H9 (cell line): ENCODE results near the gene SKAP1. TPM values are rescaled to one million over a fixed set of nuclear protein-coding genes. Genes with fewer than 3 reads are reported as not detected.

Source experiments
- DNase-seq: peaks from one replicate; pipeline ENCODE4 v3.0.0-alpha.2; 2017
- H2AFZ ChIP-seq: one replicate; pipeline ENCODE4 v1.6.1; 2013; ENCODE audit warnings: mild to moderate bottlenecking, low read length, control low read depth, moderate library complexity
- H2AK5ac ChIP-seq: 2 replicates; pipeline ENCODE4 v1.6.1; 2013; ENCODE audit warnings: low read length, control low read depth, mixed read lengths; ENCODE audit not compliant: insufficient read length
- H2BK120ac ChIP-seq: one replicate; pipeline ENCODE4 v1.6.1; 2013; ENCODE audit warnings: low read depth, mild to moderate bottlenecking, low read length, control low read depth, inconsistent platforms; ENCODE audit not compliant: poor library complexity, severe bottlenecking
- H2BK12ac ChIP-seq: 2 replicates; pipeline ENCODE4 v1.6.1; 2013; ENCODE audit warnings: low read length, control low read depth, mixed read lengths, low read depth; ENCODE audit not compliant: insufficient read length
- H2BK15ac ChIP-seq: 2 replicates; pipeline ENCODE4 v1.6.1; 2013; ENCODE audit warnings: low read depth, low read length, control low read depth
- H2BK20ac ChIP-seq: one replicate; pipeline ENCODE4 v1.6.1; 2013; ENCODE audit warnings: low read depth, mild to moderate bottlenecking, low read length, control low read depth, inconsistent platforms; ENCODE audit not compliant: poor library complexity, severe bottlenecking
- H2BK5ac ChIP-seq: 2 replicates; pipeline ENCODE4 v1.6.1; 2013; ENCODE audit warnings: low read length, control low read depth, mixed read lengths; ENCODE audit not compliant: insufficient read length
- H3K14ac ChIP-seq: 2 replicates; pipeline ENCODE4 v1.6.1; 2013; ENCODE audit warnings: low read length, control low read depth; ENCODE audit not compliant: insufficient read depth
- H3K18ac ChIP-seq: 2 replicates; pipeline ENCODE4 v1.6.1; 2013; ENCODE audit warnings: low read depth, mild to moderate bottlenecking, mixed read lengths, low read length, control low read depth; ENCODE audit not compliant: insufficient read length
- H3K23ac ChIP-seq: 2 replicates; pipeline ENCODE4 v1.6.1; 2013; ENCODE audit warnings: low read length, control low read depth, mixed read lengths, low read depth; ENCODE audit not compliant: insufficient read length
- H3K23me2 ChIP-seq: 2 replicates; pipeline ENCODE4 v1.6.1; 2013; ENCODE audit warnings: low read depth, mild to moderate bottlenecking, mixed read lengths, low read length, control low read depth; ENCODE audit not compliant: insufficient read length, poor library complexity, severe bottlenecking
- H3K27ac ChIP-seq: 2 replicates; pipeline ENCODE4 v1.5.1; 2013; ENCODE audit warnings: low read length, control low read depth, mixed read lengths, low read depth; ENCODE audit not compliant: insufficient read length
- H3K27me3 ChIP-seq: 2 replicates; pipeline ENCODE4 v1.6.1; 2013; ENCODE audit warnings: low read length, control low read depth, inconsistent platforms; ENCODE audit not compliant: insufficient read depth
- H3K4ac ChIP-seq: 2 replicates; pipeline ENCODE4 v1.6.1; 2013; ENCODE audit warnings: low read depth, mild to moderate bottlenecking, control low read depth, inconsistent platforms, low read length, moderate library complexity
- H3K4me1 ChIP-seq: 2 replicates; pipeline ENCODE4 v1.6.1; 2013; ENCODE audit warnings: low read length, control low read depth, inconsistent platforms; ENCODE audit not compliant: insufficient read depth
- H3K4me2 ChIP-seq: 2 replicates; pipeline ENCODE4 v1.6.1; 2013; ENCODE audit warnings: low read length, control low read depth, mixed read lengths; ENCODE audit not compliant: insufficient read length, insufficient read depth
- H3K56ac ChIP-seq: 2 replicates; pipeline ENCODE4 v1.6.1; 2013; ENCODE audit warnings: low read depth, mild to moderate bottlenecking, mixed read lengths, low read length, control low read depth; ENCODE audit not compliant: insufficient read length
- H3K79me1 ChIP-seq: 2 replicates; pipeline ENCODE4 v1.6.1; 2013; ENCODE audit warnings: low read depth, mild to moderate bottlenecking, moderate library complexity, low read length, control low read depth, inconsistent platforms; ENCODE audit not compliant: insufficient read depth, poor library complexity, severe bottlenecking
- H3K79me2 ChIP-seq: 2 replicates; pipeline ENCODE4 v1.6.1; 2013; ENCODE audit warnings: low read length, control low read depth, inconsistent platforms; ENCODE audit not compliant: insufficient read depth
- H3K9ac ChIP-seq: 2 replicates; pipeline ENCODE4 v1.6.1; 2013; ENCODE audit warnings: low read length, control low read depth, mixed read lengths; ENCODE audit not compliant: insufficient read length; ENCODE audit errors: extremely low read depth
- H3K9me3 ChIP-seq: one replicate; pipeline ENCODE4 v1.6.1; 2013; ENCODE audit warnings: low read depth, low read length, inconsistent platforms; ENCODE audit not compliant: control insufficient read depth
- H3T11ph ChIP-seq: one replicate; pipeline ENCODE4 v1.6.1; 2013; ENCODE audit warnings: mild to moderate bottlenecking, low read length, control low read depth, inconsistent platforms
- H4K20me1 ChIP-seq: one replicate; pipeline ENCODE4 v1.6.1; 2013; ENCODE audit not compliant: control insufficient read depth, insufficient read length, insufficient read depth
- H4K5ac ChIP-seq: 2 replicates; pipeline ENCODE4 v1.6.1; 2013; ENCODE audit warnings: low read depth, mild to moderate bottlenecking, mixed read lengths, low read length, control low read depth; ENCODE audit not compliant: insufficient read length
- H4K8ac ChIP-seq: replicated peaks from 2 replicates; pipeline ENCODE4 v1.6.1; 2013; ENCODE audit warnings: low read length, control low read depth, mixed read lengths, low read depth; ENCODE audit not compliant: insufficient read length
- H4K91ac ChIP-seq: 2 replicates; pipeline ENCODE4 v1.6.1; 2013; ENCODE audit warnings: low read depth, mild to moderate bottlenecking, moderate library complexity, mixed read lengths, low read length, control low read depth; ENCODE audit not compliant: insufficient read length
- H3K27ac Mint-ChIP-seq, 3 experiments: 2 replicates in 2 of 3; 3 replicates in 1 of 3; pipeline ENCODE4 v1.8.0; 2020 to 2021; ENCODE audit warnings: mixed read lengths in 3 of 3, mild to moderate bottlenecking in 1 of 3, moderate library complexity in 1 of 3
- H3K27me3 Mint-ChIP-seq: 2 replicates; pipeline ENCODE4 v1.8.0; 2021; ENCODE audit warnings: low read depth, mild to moderate bottlenecking, moderate library complexity, mixed read lengths
- H3K36me3 Mint-ChIP-seq, 3 experiments: 2 replicates in 2 of 3; 3 replicates in 1 of 3; pipeline ENCODE4 v1.8.0; 2020 to 2021; ENCODE audit warnings: low read depth in 3 of 3, mixed read lengths in 3 of 3; ENCODE audit not compliant: insufficient read depth in 1 of 3
- H3K4me1 Mint-ChIP-seq, 2 experiments: 2 replicates each; pipeline ENCODE4 v1.8.0; 2020; ENCODE audit warnings: mixed read lengths in 2 of 2
- H3K4me3 Mint-ChIP-seq, 2 experiments: 2 replicates in 1 of 2; 3 replicates in 1 of 2; pipeline ENCODE4 v1.8.0; 2020 to 2021; ENCODE audit warnings: mild to moderate bottlenecking in 2 of 2, mixed read lengths in 2 of 2, moderate library complexity in 1 of 2
- H3K9me3 Mint-ChIP-seq, 2 experiments: 2 replicates in 1 of 2; 3 replicates in 1 of 2; pipeline ENCODE4 v1.8.0; 2020; ENCODE audit warnings: mild to moderate bottlenecking in 2 of 2, mixed read lengths in 2 of 2, moderate library complexity in 1 of 2
- WGBS: extraction: QIAGEN DNeasy Blood & Tissue Kit; methylation state at CpG from one replicate; pipeline ENCODE4 v1.1.7; 2013; ENCODE audit warnings: missing lambda C conversion rate, low lambda C conversion rate, mixed read lengths; ENCODE audit not compliant: insufficient read length; ENCODE audit errors: extremely low coverage; 5-methylcytosine and 5-hydroxymethylcytosine counted together
- total RNA-seq: library from RNA; stranded (reverse); gene quantifications from 2 replicates; pipeline ENCODE4 v1.2.1, GENCODE V29; 2021
- TF ChIP-seq, protein P1 (sequence below): fragments of 200-600 bp; sonication (generic); conservative IDR thresholded peaks from 3 replicates; pipeline ENCODE4 v1.8.0; 2021; ENCODE audit warnings: antibody characterized with exemption, mild to moderate bottlenecking

The SKAP1 gene
- total RNA-seq, 1 experiment from 2014 or later = not detected

GRCh38 chr17:48459070-48459844 lies 29.2 kb upstream of the SKAP1 start:
- Mint-ChIP-seq H3K27ac (no peak overlapping the region), H3K27me3 (peaks cover 95% of the 10 kb centered on the region), H3K36me3 (no peaks in the 10 kb centered on the region; a peak in 2 of 7 replicates), H3K4me3 (no peak overlapping the region; a peak in 1 of 5 replicates), H3K9me3 (peaks cover 6 to 8% of the 10 kb centered on the region in 2 experiments; a peak in 4 of 5 replicates), H3K4me1 (peaks cover 15% of the 10 kb centered on the region in 2 experiments)
- H3K4me1 ChIP-seq = 0 out of 2 replicates have a peak, but pooled peaks cover 3% of the 10 kb centered on the region
- no peak overlapping the region for H3K18ac ChIP-seq
- H2BK12ac ChIP-seq = no peak overlapping the region
- no peak overlapping the region for H2AK5ac ChIP-seq
- no peak overlapping the region for H2BK20ac ChIP-seq
- no peak overlapping the region for H4K5ac ChIP-seq
- no peaks in the 10 kb centered on the region for H3K9me3 ChIP-seq
- H3K4me2 ChIP-seq = no peak overlapping the region
- peaks cover 5% of the 10 kb centered on the region for H3K23me2 ChIP-seq
- H2BK120ac ChIP-seq = no peak overlapping the region
- H3K79me1 ChIP-seq = no peaks in the 10 kb centered on the region
- H3K9ac ChIP-seq = no peak overlapping the region
- no peak overlapping the region for H3K23ac ChIP-seq
- H3K4ac ChIP-seq = no peak overlapping the region
- H4K20me1 ChIP-seq = no peaks in the 10 kb centered on the region
- WGBS = no CpG with 5 or more reads among the region's 4 CpGs
- TF ChIP-seq, protein P1, sequence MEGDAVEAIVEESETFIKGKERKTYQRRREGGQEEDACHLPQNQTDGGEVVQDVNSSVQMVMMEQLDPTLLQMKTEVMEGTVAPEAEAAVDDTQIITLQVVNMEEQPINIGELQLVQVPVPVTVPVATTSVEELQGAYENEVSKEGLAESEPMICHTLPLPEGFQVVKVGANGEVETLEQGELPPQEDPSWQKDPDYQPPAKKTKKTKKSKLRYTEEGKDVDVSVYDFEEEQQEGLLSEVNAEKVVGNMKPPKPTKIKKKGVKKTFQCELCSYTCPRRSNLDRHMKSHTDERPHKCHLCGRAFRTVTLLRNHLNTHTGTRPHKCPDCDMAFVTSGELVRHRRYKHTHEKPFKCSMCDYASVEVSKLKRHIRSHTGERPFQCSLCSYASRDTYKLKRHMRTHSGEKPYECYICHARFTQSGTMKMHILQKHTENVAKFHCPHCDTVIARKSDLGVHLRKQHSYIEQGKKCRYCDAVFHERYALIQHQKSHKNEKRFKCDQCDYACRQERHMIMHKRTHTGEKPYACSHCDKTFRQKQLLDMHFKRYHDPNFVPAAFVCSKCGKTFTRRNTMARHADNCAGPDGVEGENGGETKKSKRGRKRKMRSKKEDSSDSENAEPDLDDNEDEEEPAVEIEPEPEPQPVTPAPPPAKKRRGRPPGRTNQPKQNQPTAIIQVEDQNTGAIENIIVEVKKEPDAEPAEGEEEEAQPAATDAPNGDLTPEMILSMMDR = no peak
- no peak overlapping the region for H2AFZ ChIP-seq
- no peak overlapping the region for H2BK5ac ChIP-seq
- no peak overlapping the region for H3T11ph ChIP-seq
- H3K14ac ChIP-seq = no peak overlapping the region
- H3K27me3 ChIP-seq = peaks cover 3% of the 10 kb centered on the region; the same call in 1 of the 2 replicates
- no peak overlapping the region for H4K91ac ChIP-seq
- no peak overlapping the region for H3K27ac ChIP-seq
- no peak overlapping the region for H4K8ac ChIP-seq
- H2BK15ac ChIP-seq = no peak overlapping the region
- H3K79me2 ChIP-seq = no peaks in the 10 kb centered on the region
- no peak for DNase-seq
- no peak overlapping the region for H3K56ac ChIP-seq
